Peyer's patch (tissue), 4 donors: ENCODE measurements around the gene SAPCD2.

Source experiments
- CTCF ChIP-seq, 6 experiments: fragments of 450-650 bp in 4 of 6; fragments of 200-600 bp in 2 of 6; sonication (generic) in 1 of 6; IDR thresholded peaks; one replicate each; pipeline ENCODE4 v1.5.1; 2017 to 2019; ENCODE audit warnings: antibody characterized with exemption in 6 of 6, mild to moderate bottlenecking in 3 of 6, moderate library complexity in 1 of 6
- POLR2A ChIP-seq, 2 donors: fragments of 450-650 bp; IDR thresholded peaks; one replicate each; pipeline ENCODE4 v1.5.1; 2017; ENCODE audit warnings: antibody characterized with exemption in 2 of 2, mild to moderate bottlenecking in 2 of 2, moderate library complexity in 2 of 2

- TF ChIP-seq CTCF (IDR thresholded peaks at IDR 0.05) (no peak), POLR2A (IDR thresholded peaks at IDR 0.05) (no peak)
These were observed 6.9 kb downstream of the SAPCD2 start for GRCh38 chr9:137063311-137064026.
